Stimulated activated effector memory CD8-positive, alpha-beta T cell treated with anti-CD3 and anti-CD28 coated beads, Interleukin-12 subunit alpha, Interleukin-12 subunit beta, amount 100 ng/mL, for 72 hours (primary cell): ENCODE data around the gene TRIM68.

Source experiments
- ATAC-seq: fragments of 150-1000 bp; cut with Tn5 transposase; 2 replicates; pipeline ENCODE4 v1.10.0; 2021
- DNase-seq, 2 donors: peaks; one replicate each; pipeline ENCODE4 v3.0.0; 2021 to 2022; ENCODE audit warnings: low spot score in 2 of 2
- H3K27ac Mint-ChIP-seq: one replicate; pipeline ENCODE4 v1.8.0; 2022; ENCODE audit warnings: mild to moderate bottlenecking, mixed read lengths
- H3K36me3 Mint-ChIP-seq: one replicate; pipeline ENCODE4 v1.8.0; 2022; ENCODE audit warnings: mild to moderate bottlenecking, mixed read lengths
- H3K4me1 Mint-ChIP-seq: one replicate; pipeline ENCODE4 v1.8.0; 2022; ENCODE audit warnings: mixed read lengths
- H3K4me3 Mint-ChIP-seq: one replicate; pipeline ENCODE4 v1.8.0; 2022; ENCODE audit warnings: mild to moderate bottlenecking, mixed read lengths
- H3K9me3 Mint-ChIP-seq: one replicate; pipeline ENCODE4 v1.8.0; 2022; ENCODE audit warnings: mixed read lengths

Gene TRIM68, protein sequence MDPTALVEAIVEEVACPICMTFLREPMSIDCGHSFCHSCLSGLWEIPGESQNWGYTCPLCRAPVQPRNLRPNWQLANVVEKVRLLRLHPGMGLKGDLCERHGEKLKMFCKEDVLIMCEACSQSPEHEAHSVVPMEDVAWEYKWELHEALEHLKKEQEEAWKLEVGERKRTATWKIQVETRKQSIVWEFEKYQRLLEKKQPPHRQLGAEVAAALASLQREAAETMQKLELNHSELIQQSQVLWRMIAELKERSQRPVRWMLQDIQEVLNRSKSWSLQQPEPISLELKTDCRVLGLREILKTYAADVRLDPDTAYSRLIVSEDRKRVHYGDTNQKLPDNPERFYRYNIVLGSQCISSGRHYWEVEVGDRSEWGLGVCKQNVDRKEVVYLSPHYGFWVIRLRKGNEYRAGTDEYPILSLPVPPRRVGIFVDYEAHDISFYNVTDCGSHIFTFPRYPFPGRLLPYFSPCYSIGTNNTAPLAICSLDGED

DNA sequence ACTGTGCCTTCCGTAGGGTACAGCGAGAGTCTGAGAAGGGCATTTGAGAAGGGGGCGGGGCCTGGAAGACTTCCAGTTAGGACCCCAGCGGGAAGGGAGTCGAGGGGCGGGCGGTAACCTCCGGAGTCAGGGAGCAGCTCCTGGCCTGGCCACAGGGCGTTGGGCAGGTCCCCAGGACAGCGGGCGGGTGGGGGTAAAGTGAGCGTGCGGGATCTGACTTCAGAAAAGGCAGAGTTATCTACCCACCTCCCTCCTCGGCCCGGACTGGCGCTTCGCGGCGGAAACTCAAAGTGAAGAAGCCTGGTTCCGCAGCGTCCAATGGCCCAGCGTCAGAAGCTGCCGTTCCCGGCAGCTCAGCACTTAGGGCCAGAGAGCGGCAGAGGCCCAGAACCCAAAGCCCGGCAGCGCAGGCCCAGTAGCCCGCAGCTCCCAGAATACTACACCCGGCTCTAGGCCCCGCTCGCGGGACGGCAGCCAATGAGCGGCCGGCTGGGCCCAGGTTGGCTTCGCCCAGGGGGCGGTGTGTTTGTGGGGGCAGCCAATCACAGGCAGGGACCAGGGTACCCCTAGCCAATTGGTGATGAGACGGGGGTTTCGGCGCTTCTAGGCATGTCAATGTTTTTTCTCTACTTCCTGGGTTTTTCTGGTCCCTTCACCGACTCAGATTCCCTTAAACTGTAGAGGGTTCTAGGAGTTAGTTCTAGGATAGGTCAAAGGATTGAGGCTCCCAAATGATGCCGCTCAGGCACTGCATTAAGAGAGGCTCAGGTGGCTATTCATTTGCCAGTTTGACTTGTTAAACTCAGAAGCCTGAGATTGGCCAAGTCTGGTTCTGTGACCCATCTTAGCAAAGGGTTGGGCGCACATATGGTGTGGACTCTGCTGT lies at the start of gene TRIM68:
Gene TRIM68, minus strand, starts transcription at position 451 of the 886 bp plus-strand sequence. CDS start 2,727 bp downstream, outside the sequence.
- Mint-ChIP-seq H3K36me3 (peaks cover 6% of the 10 kb centered on the region), H3K4me1 (peaks cover 42% of the 10 kb centered on the region), H3K9me3 (peaks cover 2% of the 10 kb centered on the region), H3K4me3 (peak within 1 kb of the TSS; percentile 86), H3K27ac (peak within 1 kb of the TSS; percentile 91)
- ATAC-seq (peak; percentile 100), DNase-seq (peak; percentile 84 to 94)

DNA sequence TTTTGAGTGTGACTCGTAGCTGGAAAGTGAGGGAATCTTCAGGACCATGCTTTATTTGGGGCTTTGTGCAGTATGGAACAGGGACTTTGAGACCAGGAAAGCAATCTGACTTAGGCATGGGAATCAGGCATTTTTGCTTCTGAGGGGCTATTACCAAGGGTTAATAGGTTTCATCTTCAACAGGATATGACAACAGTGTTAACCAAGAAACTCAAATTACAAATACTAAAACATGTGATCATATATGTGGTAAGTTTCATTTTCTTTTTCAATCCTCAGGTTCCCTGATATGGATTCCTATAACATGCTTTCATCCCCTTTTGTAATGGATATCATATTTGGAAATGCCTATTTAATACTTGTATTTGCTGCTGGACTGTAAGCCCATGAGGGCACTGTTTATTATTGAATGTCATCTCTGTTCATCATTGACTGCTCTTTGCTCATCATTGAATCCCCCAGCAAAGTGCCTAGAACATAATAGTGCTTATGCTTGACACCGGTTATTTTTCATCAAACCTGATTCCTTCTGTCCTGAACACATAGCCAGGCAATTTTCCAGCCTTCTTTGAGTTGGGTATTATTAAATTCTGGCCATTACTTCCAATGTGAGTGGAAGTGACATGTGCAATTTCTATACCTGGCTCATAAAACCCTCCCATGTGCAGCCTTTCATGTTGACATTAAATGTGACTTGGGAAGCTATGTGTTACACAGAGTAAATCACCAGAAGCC lies 46.8 kb upstream of the TRIM68 start:
- peak; percentile 65 for ATAC-seq
- Mint-ChIP-seq H3K9me3 (peaks cover 3% of the 10 kb centered on the region), H3K4me3 (no peak overlapping the region), H3K36me3 (no peaks in the 10 kb centered on the region), H3K27ac (no peak overlapping the region), H3K4me1 (no peaks in the 10 kb centered on the region)
- DNase-seq = no peak

DNA sequence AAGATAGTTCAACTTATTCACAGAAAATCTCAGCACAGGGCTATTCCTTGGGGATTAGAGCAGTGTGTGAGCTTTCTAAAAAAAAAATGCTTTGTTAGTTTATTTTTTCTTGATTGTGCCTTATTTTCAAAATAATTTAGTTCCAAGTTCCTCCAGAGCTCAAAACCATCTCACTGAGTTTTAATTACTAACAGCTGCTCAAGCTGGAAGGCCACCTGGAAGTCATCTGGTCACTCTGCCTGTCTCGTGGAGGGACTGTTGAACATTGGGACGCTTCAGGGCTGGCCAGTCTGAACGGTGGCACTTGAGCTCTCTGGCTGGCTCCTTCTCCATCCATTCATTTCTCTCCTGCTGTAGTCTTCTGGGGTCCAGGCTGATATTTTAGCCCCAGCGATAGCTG lies 39.7 kb upstream of the TRIM68 start:
- H3K4me1 Mint-ChIP-seq = no peaks in the 10 kb centered on the region
- ATAC-seq (no peak), DNase-seq (no peak)
- no peak overlapping the region for H3K27ac Mint-ChIP-seq
- H3K9me3 Mint-ChIP-seq = no peaks in the 10 kb centered on the region
- no peak overlapping the region for H3K4me3 Mint-ChIP-seq
- H3K36me3 Mint-ChIP-seq = no peaks in the 10 kb centered on the region

DNA sequence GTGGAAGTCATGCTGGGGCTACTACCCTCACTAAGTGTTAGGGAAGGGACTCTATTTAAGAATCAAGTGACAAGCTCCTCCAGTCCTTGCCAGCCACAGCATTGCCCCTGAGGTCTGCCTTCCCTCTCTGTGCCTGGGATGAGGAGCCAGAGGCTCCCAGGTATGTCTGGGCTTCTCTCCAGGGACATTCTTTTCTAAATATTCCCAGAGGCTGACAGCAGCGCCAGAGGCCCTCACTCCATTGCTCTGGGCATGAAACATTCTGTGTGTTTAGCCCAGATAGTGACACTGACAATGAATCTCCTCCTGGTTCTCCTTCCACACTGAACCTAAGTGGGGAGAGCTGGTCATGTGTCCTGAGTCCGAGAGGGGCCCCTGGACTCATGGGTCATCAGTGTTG lies 37.9 kb upstream of the TRIM68 start:
- no peaks in the 10 kb centered on the region for H3K4me1 Mint-ChIP-seq
- H3K36me3 Mint-ChIP-seq = no peaks in the 10 kb centered on the region
- no peak overlapping the region for H3K27ac Mint-ChIP-seq
- H3K9me3 Mint-ChIP-seq = no peaks in the 10 kb centered on the region
- ATAC-seq = no peak
- no peak overlapping the region for H3K4me3 Mint-ChIP-seq
- DNase-seq = no peak

DNA sequence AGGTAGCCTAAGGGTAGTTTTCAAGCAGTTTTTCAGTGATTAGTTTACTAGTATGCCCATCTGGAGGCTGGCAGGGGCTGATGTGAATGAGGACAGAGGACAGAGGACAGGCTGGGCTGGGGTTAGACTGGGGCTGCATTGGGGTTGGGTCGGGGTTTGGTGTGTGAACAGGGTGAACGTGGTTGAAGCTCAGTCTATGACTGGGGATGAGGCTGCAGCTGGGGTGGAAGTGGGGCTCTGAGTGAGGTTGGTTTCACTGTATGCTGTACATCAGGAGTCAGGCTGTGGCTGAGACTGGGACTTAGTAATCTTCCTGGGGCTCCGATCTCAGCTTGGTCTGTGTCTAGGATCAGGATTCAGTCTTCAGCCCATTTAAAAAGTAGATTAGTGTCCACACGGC lies 36.2 kb upstream of the TRIM68 start:
- DNase-seq (no peak), ATAC-seq (peak; percentile 31)
- H3K27ac Mint-ChIP-seq = no peak overlapping the region
- no peaks in the 10 kb centered on the region for H3K36me3 Mint-ChIP-seq
- H3K4me1 Mint-ChIP-seq = no peaks in the 10 kb centered on the region
- H3K9me3 Mint-ChIP-seq = no peaks in the 10 kb centered on the region
- H3K4me3 Mint-ChIP-seq = no peak overlapping the region

DNA sequence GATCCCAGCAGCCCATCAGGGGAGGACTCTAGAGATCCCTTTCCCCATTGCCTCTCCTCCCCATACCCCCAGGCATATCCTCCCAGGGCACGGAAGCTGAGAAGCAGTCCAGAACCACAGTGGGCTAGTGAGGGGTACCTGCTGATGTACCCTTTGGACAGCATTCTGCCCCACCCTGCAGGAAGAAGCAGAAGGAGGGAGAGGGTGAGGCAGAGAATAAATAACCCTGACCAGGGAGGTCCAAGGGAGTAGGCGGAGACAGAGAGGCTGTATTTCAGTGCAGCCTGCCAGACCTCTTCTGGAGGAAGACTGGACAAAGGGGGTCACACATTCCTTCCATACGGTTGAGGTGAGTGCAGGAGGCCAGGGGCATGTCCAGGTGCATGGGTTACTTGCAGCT lies 35.7 kb upstream of the TRIM68 start, which contains the start of gene OR51E1:
Gene OR51E1, plus strand, starts transcription at position 301 of the 400 bp plus-strand sequence. CDS start 8,545 bp downstream, outside the sequence.
- no peak for ATAC-seq
- no peaks in the 10 kb centered on the region for H3K4me1 Mint-ChIP-seq
- no peak within 1 kb of the TSS for H3K27ac Mint-ChIP-seq
- no peaks in the 10 kb centered on the region for H3K9me3 Mint-ChIP-seq
- no peak within 1 kb of the TSS for H3K4me3 Mint-ChIP-seq
- H3K36me3 Mint-ChIP-seq = no peaks in the 10 kb centered on the region
- DNase-seq = no peak

DNA sequence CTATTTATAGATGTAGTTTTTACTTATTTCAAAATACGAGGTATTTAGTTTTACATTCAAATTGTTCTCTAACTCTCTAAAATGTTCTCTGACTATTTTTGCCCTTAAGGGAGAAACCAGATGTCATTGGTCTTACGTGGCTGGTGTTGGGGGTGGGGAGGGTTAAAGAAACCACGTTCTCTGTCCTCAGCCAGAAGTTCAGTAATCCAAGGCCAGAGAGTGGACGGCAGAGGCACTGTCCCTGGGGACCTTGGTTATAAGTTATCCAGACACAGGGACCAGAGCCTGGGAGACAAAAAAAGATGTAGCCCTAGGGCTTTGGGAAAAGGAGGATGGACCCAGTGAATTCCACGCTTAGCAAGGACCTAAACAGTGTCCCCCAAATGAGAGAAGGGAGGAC lies 35.0 kb upstream of the TRIM68 start:
- DNase-seq (no peak), ATAC-seq (no peak)
- no peak overlapping the region for H3K4me3 Mint-ChIP-seq
- H3K4me1 Mint-ChIP-seq = no peaks in the 10 kb centered on the region
- no peaks in the 10 kb centered on the region for H3K36me3 Mint-ChIP-seq
- H3K27ac Mint-ChIP-seq = no peak overlapping the region
- H3K9me3 Mint-ChIP-seq = no peaks in the 10 kb centered on the region

DNA sequence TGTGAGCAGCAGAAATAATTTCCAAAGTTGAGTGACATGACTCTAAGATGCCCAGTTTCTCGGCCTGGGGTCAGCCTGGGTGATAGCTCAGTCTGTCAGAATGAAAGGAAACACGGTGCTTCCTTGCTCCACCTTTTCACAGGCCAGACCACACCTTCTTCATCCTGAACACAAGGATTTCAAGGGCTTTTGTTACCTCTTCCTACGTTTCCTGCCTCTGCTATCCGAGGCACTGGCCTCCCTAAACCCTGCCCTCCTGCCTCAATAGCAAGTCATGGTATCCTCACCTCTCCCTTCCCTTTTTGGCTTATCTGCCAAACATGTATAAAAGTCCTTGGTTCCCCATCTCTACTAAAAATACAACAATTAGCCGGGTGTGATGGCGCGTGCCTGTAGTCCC lies 34.0 kb upstream of the TRIM68 start:
- H3K4me1 Mint-ChIP-seq = no peaks in the 10 kb centered on the region
- H3K9me3 Mint-ChIP-seq = no peaks in the 10 kb centered on the region
- DNase-seq (no peak), ATAC-seq (no peak)
- no peak overlapping the region for H3K4me3 Mint-ChIP-seq
- H3K27ac Mint-ChIP-seq = no peak overlapping the region
- H3K36me3 Mint-ChIP-seq = no peaks in the 10 kb centered on the region

DNA sequence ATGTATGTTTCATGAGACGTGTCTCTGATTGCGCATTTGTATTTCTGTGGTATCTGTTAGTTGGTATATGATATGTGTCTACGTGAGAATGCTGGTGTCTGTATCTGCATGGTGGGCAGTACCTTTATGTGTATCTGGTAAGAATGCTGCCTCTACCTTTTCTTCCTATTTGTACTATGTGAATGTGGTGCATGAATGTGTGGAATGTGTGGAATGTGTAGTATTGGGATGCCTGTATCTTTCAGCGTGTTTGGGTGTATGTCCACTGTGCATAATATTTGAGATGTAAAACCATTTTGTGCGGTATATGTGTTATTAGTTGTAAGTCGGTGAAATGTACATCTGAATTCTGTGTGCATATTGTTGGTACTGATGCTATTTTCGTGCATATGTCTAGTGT lies 33.5 kb upstream of the TRIM68 start:
- Mint-ChIP-seq H3K27ac (no peak overlapping the region), H3K9me3 (no peaks in the 10 kb centered on the region), H3K4me1 (no peaks in the 10 kb centered on the region), H3K4me3 (no peak overlapping the region), H3K36me3 (no peaks in the 10 kb centered on the region)
- ATAC-seq = no peak
- DNase-seq = no peak

DNA sequence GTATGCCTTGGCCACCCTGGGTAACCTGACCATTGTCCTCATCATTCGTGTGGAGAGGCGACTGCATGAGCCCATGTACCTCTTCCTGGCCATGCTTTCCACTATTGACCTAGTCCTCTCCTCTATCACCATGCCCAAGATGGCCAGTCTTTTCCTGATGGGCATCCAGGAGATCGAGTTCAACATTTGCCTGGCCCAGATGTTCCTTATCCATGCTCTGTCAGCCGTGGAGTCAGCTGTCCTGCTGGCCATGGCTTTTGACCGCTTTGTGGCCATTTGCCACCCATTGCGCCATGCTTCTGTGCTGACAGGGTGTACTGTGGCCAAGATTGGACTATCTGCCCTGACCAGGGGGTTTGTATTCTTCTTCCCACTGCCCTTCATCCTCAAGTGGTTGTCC lies 31.9 kb upstream of the TRIM68 start:
- H3K9me3 Mint-ChIP-seq = no peaks in the 10 kb centered on the region
- no peak overlapping the region for H3K4me3 Mint-ChIP-seq
- no peak for ATAC-seq
- no peak overlapping the region for H3K27ac Mint-ChIP-seq
- no peaks in the 10 kb centered on the region for H3K4me1 Mint-ChIP-seq
- H3K36me3 Mint-ChIP-seq = no peaks in the 10 kb centered on the region
- no peak for DNase-seq

DNA sequence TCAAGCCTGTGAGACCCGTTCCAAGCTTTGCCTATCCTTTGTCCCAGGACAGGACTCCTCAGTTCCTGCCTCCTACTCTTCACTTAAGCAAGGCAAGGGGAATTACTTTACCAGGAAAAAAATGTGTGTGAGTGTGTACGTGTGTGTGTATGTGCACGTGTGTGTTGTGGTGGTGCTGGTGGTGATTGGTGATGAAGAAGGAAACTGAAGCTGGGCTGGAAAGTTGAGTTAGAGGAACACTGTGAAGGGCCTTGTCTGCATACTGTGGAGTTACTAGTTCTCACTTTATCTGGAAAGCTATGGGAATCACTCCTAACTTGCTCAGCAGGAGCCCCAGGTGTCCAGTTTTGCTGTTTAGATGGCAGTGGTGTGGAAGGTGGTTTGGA lies 29.6 kb upstream of the TRIM68 start:
- no peaks in the 10 kb centered on the region for H3K9me3 Mint-ChIP-seq

DNA sequence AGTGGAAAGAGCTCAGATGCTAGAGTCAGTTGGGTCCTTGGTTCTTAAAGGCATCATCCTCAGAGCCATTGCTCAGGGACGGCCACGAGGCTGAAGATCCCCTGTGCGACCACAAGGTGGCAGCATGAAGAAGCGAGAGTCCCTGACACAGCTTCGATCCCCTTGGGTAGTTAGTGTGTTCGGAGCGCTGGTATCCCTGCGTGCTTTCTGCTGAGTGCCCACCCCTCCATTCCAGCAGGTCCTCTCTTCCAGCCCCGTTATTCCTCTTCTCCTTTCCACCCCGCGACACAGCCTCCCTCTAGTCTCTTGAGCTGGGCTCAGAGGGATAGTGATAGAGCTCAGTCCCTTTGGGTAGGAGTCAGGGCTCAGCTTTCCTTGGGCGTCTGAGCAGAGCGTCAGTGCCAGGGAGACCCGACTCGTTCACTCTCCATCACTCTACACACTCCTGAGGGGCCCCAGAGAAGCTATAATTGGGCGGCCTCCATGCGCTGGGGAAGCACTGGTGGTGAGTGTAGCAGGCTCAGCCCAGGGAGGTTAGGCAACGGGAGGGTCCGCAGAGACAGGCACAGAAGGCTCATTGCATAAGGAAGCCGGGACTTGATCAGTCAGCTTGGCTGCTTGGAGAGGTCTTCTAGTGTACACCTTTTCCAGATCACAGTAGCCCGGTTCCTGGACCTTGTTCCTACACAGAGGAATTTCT lies 29.1 kb upstream of the TRIM68 start, which contains the start of gene OR51D1:
Gene OR51D1, plus strand, starts transcription at position 516 of the 700 bp plus-strand sequence. CDS start 2,314 bp downstream, outside the sequence.
- Mint-ChIP-seq H3K36me3 (no peaks in the 10 kb centered on the region), H3K27ac (no peak within 1 kb of the TSS), H3K9me3 (no peaks in the 10 kb centered on the region), H3K4me3 (no peak within 1 kb of the TSS), H3K4me1 (no peaks in the 10 kb centered on the region)
- ATAC-seq = peak; percentile 83
- peak; percentile 64 to 86 for DNase-seq

More for the DNA sequence above, 29.6 kb upstream of the TRIM68 start:
- no peaks in the 10 kb centered on the region for H3K36me3 Mint-ChIP-seq
- H3K27ac Mint-ChIP-seq = no peak overlapping the region
- DNase-seq = no peak
- ATAC-seq = no peak
- H3K4me1 Mint-ChIP-seq = no peaks in the 10 kb centered on the region
- H3K4me3 Mint-ChIP-seq = no peak overlapping the region

DNA sequence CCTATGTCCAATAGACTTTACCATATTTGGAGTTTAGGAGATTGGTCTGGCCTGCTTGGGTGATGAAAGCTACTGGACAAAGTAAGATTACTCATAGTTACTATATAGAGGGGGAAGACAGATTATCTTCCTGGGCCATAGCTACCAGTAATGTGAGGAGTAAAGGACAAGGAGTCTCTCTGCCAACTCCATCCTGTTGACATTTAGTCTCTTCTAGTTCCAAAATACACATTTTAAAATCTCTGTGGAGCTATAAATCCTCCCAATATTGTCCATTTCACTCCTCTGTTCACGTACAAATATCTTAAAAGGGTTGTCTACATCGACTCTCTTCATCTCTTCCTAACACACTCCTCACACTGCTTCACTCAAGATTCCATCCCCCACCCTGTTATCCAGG lies 28.1 kb upstream of the TRIM68 start:
- ATAC-seq (no peak), DNase-seq (no peak)
- Mint-ChIP-seq H3K4me1 (no peaks in the 10 kb centered on the region), H3K4me3 (no peak overlapping the region), H3K36me3 (no peaks in the 10 kb centered on the region), H3K9me3 (no peaks in the 10 kb centered on the region), H3K27ac (no peak overlapping the region)

DNA sequence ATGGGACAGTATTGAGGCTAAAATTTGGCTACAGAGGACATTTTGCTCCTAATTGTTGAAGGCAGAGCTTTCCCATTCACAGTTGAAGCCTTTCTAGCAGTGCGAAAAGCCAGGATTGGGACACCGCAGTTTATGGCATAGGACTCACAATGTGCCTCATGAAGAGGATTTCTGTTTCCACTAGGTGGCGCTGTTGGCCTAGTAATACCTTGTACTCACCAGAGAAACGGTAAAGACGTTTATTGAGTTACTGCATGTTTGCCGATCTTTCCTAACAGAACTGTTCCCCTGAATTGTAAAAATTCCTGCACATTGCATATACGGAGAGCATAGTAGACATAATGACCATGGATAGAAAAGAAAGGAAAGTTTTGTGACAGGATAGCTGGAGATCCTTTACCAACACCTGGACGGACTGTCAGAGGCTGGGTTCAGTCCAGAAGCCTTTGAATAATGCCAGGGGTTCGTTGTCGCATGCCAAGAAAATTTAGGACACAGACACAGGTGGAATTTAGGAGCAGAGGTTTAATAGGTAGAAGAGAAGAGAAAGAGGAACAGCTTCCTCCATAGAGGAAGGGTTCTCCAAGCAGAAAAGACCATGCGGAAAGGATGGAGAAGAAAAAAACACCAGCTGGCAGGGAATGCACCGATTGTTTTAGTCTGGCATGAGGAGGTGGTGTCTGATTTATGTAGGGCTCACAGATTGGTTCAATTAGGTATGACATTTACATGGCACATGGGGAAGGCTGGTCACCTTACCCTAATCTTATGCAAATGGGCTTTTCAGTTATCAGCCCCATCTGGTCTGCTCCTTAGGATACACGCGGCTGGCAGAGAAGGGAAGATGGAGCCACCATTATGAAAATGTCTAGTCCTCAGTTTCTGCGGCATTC lies 18.4 kb upstream of the TRIM68 start:
- no peaks in the 10 kb centered on the region for H3K4me1 Mint-ChIP-seq
- peak; percentile 48 for ATAC-seq
- peak; percentile 49 to 78 for DNase-seq
- no peak overlapping the region for H3K4me3 Mint-ChIP-seq
- no peaks in the 10 kb centered on the region for H3K36me3 Mint-ChIP-seq
- H3K27ac Mint-ChIP-seq = no peak overlapping the region
- H3K9me3 Mint-ChIP-seq = peaks cover 9% of the 10 kb centered on the region
